ENCODE data around the gene PLEKHG4B.

Gene PLEKHG4B

DNA sequence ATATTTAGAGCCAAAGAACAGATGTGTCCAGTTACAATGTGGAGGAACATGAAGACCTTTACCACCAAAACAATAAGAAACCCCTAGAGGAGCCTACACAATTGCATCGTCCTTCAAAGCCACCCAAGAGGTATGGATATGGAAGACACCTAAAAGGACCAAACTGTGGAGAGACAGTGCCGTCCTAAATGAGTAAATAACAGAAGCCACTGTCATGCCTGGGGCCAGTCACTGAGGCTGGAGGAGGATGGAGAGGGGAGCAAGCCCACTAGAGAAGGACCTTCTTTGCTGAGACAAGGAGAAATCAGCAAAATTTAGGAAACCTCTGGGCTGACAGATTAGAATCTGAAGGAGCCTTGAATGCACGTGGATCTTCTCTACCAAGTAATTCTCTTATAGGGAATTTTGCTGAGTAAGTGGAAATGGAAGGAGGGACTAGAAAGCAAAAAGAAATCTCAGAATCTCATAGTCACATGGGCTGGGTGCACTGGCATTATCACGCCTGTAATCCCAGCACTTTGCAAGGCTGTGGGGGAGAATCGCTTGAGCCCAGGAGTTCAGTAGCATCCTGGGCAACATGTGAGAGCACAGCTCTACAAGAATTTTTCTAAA, 27.6 kb downstream of the PLEKHG4B start:
- Histone ChIP-seq H3K18ac (ENCODE audit: low read length) (no peak overlapping the region), H3K36me3 (replicated peaks in 1 of 2; ENCODE audit: control insufficient read depth in 2 of 2, insufficient read depth in 2 of 2, low read length in 2 of 2) (peaks cover 40 to 55% of the 10 kb centered on the region in 2 donors), H3K4ac (ENCODE audit: low read length) (no peak overlapping the region), H4K91ac (ENCODE audit: low read depth, low read length, poor library complexity) (no peak overlapping the region), H2BK5ac (ENCODE audit: low read length) (no peak overlapping the region), H3K23ac (ENCODE audit: low read depth, low read length, poor library complexity) (no peak overlapping the region), H3K9ac (ENCODE audit: low read depth, low read length, poor library complexity) (no peak overlapping the region), H3K4me3 (ENCODE audit: low read length in 2 of 2) (no peak overlapping the region), H3K9me3 (replicated peaks in 1 of 2; ENCODE audit: control insufficient read depth in 2 of 2, insufficient read depth in 1 of 2, low read depth in 1 of 2, low read length in 2 of 2) (peaks cover 26 to 40% of the 10 kb centered on the region in 2 donors), H3K27me3 (ENCODE audit: control insufficient read depth in 3 of 3, insufficient read depth in 3 of 3, low read depth in 1 of 3, low read length in 3 of 3) (no peaks in the 10 kb centered on the region), H2AK5ac (ENCODE audit: low read depth, low read length) (no peak overlapping the region), H2AFZ (ENCODE audit: low read length) (no peak overlapping the region), H2BK120ac (ENCODE audit: low read depth, low read length) (no peak overlapping the region), H2BK15ac (ENCODE audit: low read length) (no peak overlapping the region), H3K4me1 (ENCODE audit: control insufficient read depth in 2 of 2, insufficient read depth in 1 of 2, low read depth in 1 of 2, low read length in 2 of 2) (no peaks in the 10 kb centered on the region), H3K4me2 (ENCODE audit: insufficient read depth, low read length, poor library complexity, severe bottlenecking) (no peak overlapping the region), H2BK12ac (ENCODE audit: low read length) (no peak overlapping the region), H3K27ac (replicated peaks; ENCODE audit: low read length) (no peak overlapping the region), H3K79me1 (ENCODE audit: low read depth, low read length) (peaks cover 3% of the 10 kb centered on the region), H4K8ac (ENCODE audit: low read depth, low read length) (no peak overlapping the region), H3K14ac (ENCODE audit: low read length) (no peak overlapping the region)
- WGBS, 2 donors (ENCODE audit: extremely low coverage in 2 of 2, insufficient read length in 2 of 2, insufficient replicate concordance in 1 of 2): no CpG with 5 or more reads among the region's 5 CpGs
- DNase-seq (ENCODE audit: low spot score): no peak

GRCh38 chr5:121432-121831, 29.5 kb downstream of the PLEKHG4B start:
- H3K27ac ChIP-seq (replicated peaks; ENCODE audit: low read length): no peak overlapping the region
- H3K9ac ChIP-seq (ENCODE audit: low read depth, low read length, poor library complexity): no peak overlapping the region
- no peak overlapping the region for H3K4me2 ChIP-seq (ENCODE audit: insufficient read depth, low read length, poor library complexity, severe bottlenecking)
- no peak overlapping the region for H2AFZ ChIP-seq (ENCODE audit: low read length)
- peaks cover 25 to 42% of the 10 kb centered on the region in 2 donors for H3K36me3 ChIP-seq (replicated peaks in 1 of 2; ENCODE audit: control insufficient read depth in 2 of 2, insufficient read depth in 2 of 2, low read length in 2 of 2)
- H2AK5ac ChIP-seq (ENCODE audit: low read depth, low read length): no peak overlapping the region
- H4K8ac ChIP-seq (ENCODE audit: low read depth, low read length): no peak overlapping the region
- no peak overlapping the region for H3K18ac ChIP-seq (ENCODE audit: low read length)
- H2BK15ac ChIP-seq (ENCODE audit: low read length): no peak overlapping the region
- H3K14ac ChIP-seq (ENCODE audit: low read length): no peak overlapping the region
- no peak overlapping the region for H2BK12ac ChIP-seq (ENCODE audit: low read length)
- H3K9me3 ChIP-seq (replicated peaks in 1 of 2; ENCODE audit: control insufficient read depth in 2 of 2, insufficient read depth in 1 of 2, low read depth in 1 of 2, low read length in 2 of 2): peaks cover 24 to 43% of the 10 kb centered on the region in 2 donors
- H3K79me1 ChIP-seq (ENCODE audit: low read depth, low read length): peaks cover 3% of the 10 kb centered on the region
- H3K4me3 ChIP-seq (ENCODE audit: low read length in 2 of 2): no peak overlapping the region
- H3K23ac ChIP-seq (ENCODE audit: low read depth, low read length, poor library complexity): no peak overlapping the region
- WGBS, 2 donors (ENCODE audit: extremely low coverage in 2 of 2, insufficient read length in 2 of 2, insufficient replicate concordance in 1 of 2): no CpG with 5 or more reads among the region's 4 CpGs
- no peak overlapping the region for H4K91ac ChIP-seq (ENCODE audit: low read depth, low read length, poor library complexity)
- no peak overlapping the region for H3K4ac ChIP-seq (ENCODE audit: low read length)
- no peaks in the 10 kb centered on the region for H3K27me3 ChIP-seq (ENCODE audit: control insufficient read depth in 3 of 3, insufficient read depth in 3 of 3, low read depth in 1 of 3, low read length in 3 of 3)
- no peak for DNase-seq (ENCODE audit: low spot score)
- H2BK5ac ChIP-seq (ENCODE audit: low read length): no peak overlapping the region
- no peak overlapping the region for H2BK120ac ChIP-seq (ENCODE audit: low read depth, low read length)
- H3K4me1 ChIP-seq (ENCODE audit: control insufficient read depth in 2 of 2, insufficient read depth in 1 of 2, low read depth in 1 of 2, low read length in 2 of 2): no peaks in the 10 kb centered on the region

DNA sequence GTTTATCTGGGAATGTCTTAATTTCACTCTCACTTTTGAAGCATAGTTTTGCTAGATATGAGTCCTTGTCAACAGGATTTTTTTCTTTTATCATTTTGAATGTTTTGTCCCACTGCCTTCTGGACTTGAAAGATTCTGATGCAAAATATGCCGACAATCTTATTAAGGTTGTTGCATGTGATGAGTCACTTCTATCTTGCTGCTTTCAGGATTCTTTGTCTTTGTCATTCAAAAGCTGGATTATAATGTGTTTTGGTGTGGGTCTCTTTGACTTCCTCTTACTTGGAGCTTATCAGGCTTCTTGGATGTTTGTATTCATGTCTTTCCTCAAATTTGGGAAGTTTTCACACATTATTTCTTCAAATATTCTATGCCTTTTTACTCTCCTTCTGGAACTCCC, 33.8 kb downstream of the PLEKHG4B start:
- Histone ChIP-seq H3K79me1 (ENCODE audit: low read depth, low read length) (no peaks in the 10 kb centered on the region), H2BK5ac (ENCODE audit: low read length) (no peak overlapping the region), H3K9me3 (replicated peaks in 1 of 2; ENCODE audit: control insufficient read depth in 2 of 2, insufficient read depth in 1 of 2, low read depth in 1 of 2, low read length in 2 of 2) (peaks cover 11 to 34% of the 10 kb centered on the region in 2 donors), H4K91ac (ENCODE audit: low read depth, low read length, poor library complexity) (no peak overlapping the region), H3K4ac (ENCODE audit: low read length) (no peak overlapping the region), H3K36me3 (replicated peaks in 1 of 2; ENCODE audit: control insufficient read depth in 2 of 2, insufficient read depth in 2 of 2, low read length in 2 of 2) (peaks cover 14% of the 10 kb centered on the region in 2 donors), H3K9ac (ENCODE audit: low read depth, low read length, poor library complexity) (no peak overlapping the region), H2AK5ac (ENCODE audit: low read depth, low read length) (no peak overlapping the region), H2AFZ (ENCODE audit: low read length) (no peak overlapping the region), H2BK120ac (ENCODE audit: low read depth, low read length) (no peak overlapping the region), H4K8ac (ENCODE audit: low read depth, low read length) (no peak overlapping the region), H3K14ac (ENCODE audit: low read length) (no peak overlapping the region), H2BK12ac (ENCODE audit: low read length) (no peak overlapping the region), H2BK15ac (ENCODE audit: low read length) (no peak overlapping the region), H3K27ac (replicated peaks; ENCODE audit: low read length) (no peak overlapping the region), H3K23ac (ENCODE audit: low read depth, low read length, poor library complexity) (no peak overlapping the region), H3K18ac (ENCODE audit: low read length) (no peak overlapping the region), H3K4me2 (ENCODE audit: insufficient read depth, low read length, poor library complexity, severe bottlenecking) (no peak overlapping the region), H3K27me3 (ENCODE audit: control insufficient read depth in 3 of 3, insufficient read depth in 3 of 3, low read depth in 1 of 3, low read length in 3 of 3) (no peaks in the 10 kb centered on the region), H3K4me3 (ENCODE audit: low read length in 2 of 2) (no peak overlapping the region), H3K4me1 (ENCODE audit: control insufficient read depth in 2 of 2, insufficient read depth in 1 of 2, low read depth in 1 of 2, low read length in 2 of 2) (peaks cover 3 to 12% of the 10 kb centered on the region in 2 donors)
- no CpG with 5 or more reads among the region's 1 CpG for WGBS, 2 donors (ENCODE audit: extremely low coverage in 2 of 2, insufficient read length in 2 of 2, insufficient replicate concordance in 1 of 2)
- no peak for DNase-seq (ENCODE audit: low spot score)

- H2BK15ac ChIP-seq (ENCODE audit: low read length): no peak overlapping the region
- no peak overlapping the region for H2BK120ac ChIP-seq (ENCODE audit: low read depth, low read length)
- H2BK5ac ChIP-seq (ENCODE audit: low read length): no peak overlapping the region
- H3K23ac ChIP-seq (ENCODE audit: low read depth, low read length, poor library complexity): no peak overlapping the region
- H3K14ac ChIP-seq (ENCODE audit: low read length): no peak overlapping the region
- peaks cover 14 to 15% of the 10 kb centered on the region in 2 donors for H3K36me3 ChIP-seq (replicated peaks in 1 of 2; ENCODE audit: control insufficient read depth in 2 of 2, insufficient read depth in 2 of 2, low read length in 2 of 2)
- no peak overlapping the region for H2AK5ac ChIP-seq (ENCODE audit: low read depth, low read length)
- no peaks in the 10 kb centered on the region for H3K79me1 ChIP-seq (ENCODE audit: low read depth, low read length)
- DNase-seq (ENCODE audit: low spot score): no peak
- H3K27me3 ChIP-seq (ENCODE audit: control insufficient read depth in 3 of 3, insufficient read depth in 3 of 3, low read depth in 1 of 3, low read length in 3 of 3): no peaks in the 10 kb centered on the region
- H3K18ac ChIP-seq (ENCODE audit: low read length): no peak overlapping the region
- no peak overlapping the region for H4K8ac ChIP-seq (ENCODE audit: low read depth, low read length)
- H3K4me1 ChIP-seq (ENCODE audit: control insufficient read depth in 2 of 2, insufficient read depth in 1 of 2, low read depth in 1 of 2, low read length in 2 of 2): peaks cover 3 to 13% of the 10 kb centered on the region in 2 donors
- H2BK12ac ChIP-seq (ENCODE audit: low read length): no peak overlapping the region
- no peak overlapping the region for H3K9ac ChIP-seq (ENCODE audit: low read depth, low read length, poor library complexity)
- no peak overlapping the region for H3K4ac ChIP-seq (ENCODE audit: low read length)
- H4K91ac ChIP-seq (ENCODE audit: low read depth, low read length, poor library complexity): no peak overlapping the region
- no CpG with 5 or more reads among the region's 7 CpGs for WGBS, 2 donors (ENCODE audit: extremely low coverage in 2 of 2, insufficient read length in 2 of 2, insufficient replicate concordance in 1 of 2)
- peaks cover 8 to 27% of the 10 kb centered on the region in 2 donors for H3K9me3 ChIP-seq (replicated peaks in 1 of 2; ENCODE audit: control insufficient read depth in 2 of 2, insufficient read depth in 1 of 2, low read depth in 1 of 2, low read length in 2 of 2)
- H3K4me3 ChIP-seq (ENCODE audit: low read length in 2 of 2): no peak overlapping the region
- no peak overlapping the region for H3K4me2 ChIP-seq (ENCODE audit: insufficient read depth, low read length, poor library complexity, severe bottlenecking)
- no peak overlapping the region for H3K27ac ChIP-seq (replicated peaks; ENCODE audit: low read length)
- no peak overlapping the region for H2AFZ ChIP-seq (ENCODE audit: low read length)
Measured at GRCh38 chr5:126806-127205, 34.8 kb downstream of the PLEKHG4B start.

All from neuronal stem cell (in vitro differentiated cells).